H1 (cell line): Measurements from ENCODE around the gene COL4A1.

ENCODE experiments used
- GTF2F1 ChIP-seq: IDR thresholded peaks from 2 replicates; pipeline ENCODE4 v1.6.1; 2012; ENCODE audit warnings: low read depth, low read length, improper control_type of control experiment, borderline replicate concordance
- NANOG ChIP-seq: IDR thresholded peaks from 2 replicates; pipeline ENCODE4 v1.6.1; 2011; ENCODE audit warnings: low read length, low read depth, mild to moderate bottlenecking, inconsistent platforms; ENCODE audit not compliant: insufficient read depth, poor library complexity, severe bottlenecking
- TF ChIP-seq, protein P1 (sequence below): IDR thresholded peaks from 2 replicates; pipeline ENCODE4 v1.6.1; 2012; ENCODE audit warnings: low read length, inconsistent platforms
- TF ChIP-seq, protein P2 (sequence below): IDR thresholded peaks from 2 replicates; pipeline ENCODE4 v1.6.1; 2012; ENCODE audit warnings: inconsistent platforms

GRCh38 chr13:110225003-110225402, 82.0 kb downstream of the COL4A1 start:
- no peak for TF ChIP-seq GTF2F1
- TF ChIP-seq, protein P1, sequence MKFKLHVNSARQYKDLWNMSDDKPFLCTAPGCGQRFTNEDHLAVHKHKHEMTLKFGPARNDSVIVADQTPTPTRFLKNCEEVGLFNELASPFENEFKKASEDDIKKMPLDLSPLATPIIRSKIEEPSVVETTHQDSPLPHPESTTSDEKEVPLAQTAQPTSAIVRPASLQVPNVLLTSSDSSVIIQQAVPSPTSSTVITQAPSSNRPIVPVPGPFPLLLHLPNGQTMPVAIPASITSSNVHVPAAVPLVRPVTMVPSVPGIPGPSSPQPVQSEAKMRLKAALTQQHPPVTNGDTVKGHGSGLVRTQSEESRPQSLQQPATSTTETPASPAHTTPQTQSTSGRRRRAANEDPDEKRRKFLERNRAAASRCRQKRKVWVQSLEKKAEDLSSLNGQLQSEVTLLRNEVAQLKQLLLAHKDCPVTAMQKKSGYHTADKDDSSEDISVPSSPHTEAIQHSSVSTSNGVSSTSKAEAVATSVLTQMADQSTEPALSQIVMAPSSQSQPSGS = no peak
- no peak for TF ChIP-seq NANOG
- TF ChIP-seq, protein P2, sequence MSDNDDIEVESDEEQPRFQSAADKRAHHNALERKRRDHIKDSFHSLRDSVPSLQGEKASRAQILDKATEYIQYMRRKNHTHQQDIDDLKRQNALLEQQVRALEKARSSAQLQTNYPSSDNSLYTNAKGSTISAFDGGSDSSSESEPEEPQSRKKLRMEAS = no peak
